ENCODE data around the gene HABP4. TPM values are rescaled to one million over a fixed set of nuclear protein-coding genes. Genes with fewer than 3 reads are reported as not detected.

Gene HABP4
- total and polyA plus RNA-seq, 2 donors from 2014 or later, result 20.9 to 37.5 TPM

GRCh38 chr9:96482476-96482875 is 32.5 kb downstream of the HABP4 start:
- no peak for FAIRE-seq
- no peak overlapping the region for H3K4me3 ChIP-seq (ENCODE audit: low read length in 3 of 3)
- TF ChIP-seq CTCF (IDR thresholded peaks at IDR 0.05; ENCODE audit: borderline replicate concordance, extremely low read depth, insufficient read depth), result no peak
- H3K4me1 ChIP-seq (ENCODE audit: control insufficient read depth in 2 of 3, insufficient read depth in 2 of 3, low read depth in 1 of 3, low read length in 3 of 3), result peaks cover 0 to 12% (median 2%) of the 10 kb centered on the region in 3 donors
- no peak overlapping the region for H3K9ac ChIP-seq (ENCODE audit: low read length in 3 of 3)
- no peak overlapping the region for H3K27ac ChIP-seq (ENCODE audit: low read depth in 2 of 2, low read length in 2 of 2)
- no peaks in the 10 kb centered on the region for H3K27me3 ChIP-seq (ENCODE audit: control insufficient read depth, insufficient read depth, low read length)
- DNase-seq, result no peak
- H3K9me3 ChIP-seq (ENCODE audit: control insufficient read depth in 2 of 3, insufficient read depth in 1 of 3, low read length in 3 of 3), result no peaks in the 10 kb centered on the region
- intact Hi-C loops (cut with DNase I), result no loop called here
- peaks cover 2 to 9% (median 4%) of the 10 kb centered on the region in 3 donors for H3K36me3 ChIP-seq (ENCODE audit: control insufficient read depth in 2 of 3, insufficient read depth in 3 of 3, low read length in 3 of 3)

GRCh38 chr9:96483197-96483596 is 33.2 kb downstream of the HABP4 start:
- intact Hi-C loops (cut with DNase I), result no loop called here
- Histone ChIP-seq H3K36me3 (ENCODE audit: control insufficient read depth in 2 of 3, insufficient read depth in 3 of 3, low read length in 3 of 3) (peaks cover 2 to 14% (median 4%) of the 10 kb centered on the region in 3 donors), H3K4me3 (ENCODE audit: low read length in 3 of 3) (no peak overlapping the region), H3K9ac (ENCODE audit: low read length in 3 of 3) (no peak overlapping the region), H3K9me3 (ENCODE audit: control insufficient read depth in 2 of 3, insufficient read depth in 1 of 3, low read length in 3 of 3) (no peaks in the 10 kb centered on the region), H3K27me3 (ENCODE audit: control insufficient read depth, insufficient read depth, low read length) (no peaks in the 10 kb centered on the region), H3K27ac (ENCODE audit: low read depth in 2 of 2, low read length in 2 of 2) (no peak overlapping the region), H3K4me1 (ENCODE audit: control insufficient read depth in 2 of 3, insufficient read depth in 2 of 3, low read depth in 1 of 3, low read length in 3 of 3) (peaks cover 0 to 19% (median 2%) of the 10 kb centered on the region in 3 donors)
- DNase-seq (no peak), FAIRE-seq (no peak)
- no peak for TF ChIP-seq CTCF (IDR thresholded peaks at IDR 0.05; ENCODE audit: borderline replicate concordance, extremely low read depth, insufficient read depth)

- FAIRE-seq (no peak), DNase-seq (no peak)
- Histone ChIP-seq H3K27me3 (ENCODE audit: control insufficient read depth, insufficient read depth, low read length) (no peaks in the 10 kb centered on the region), H3K36me3 (ENCODE audit: control insufficient read depth in 2 of 3, insufficient read depth in 3 of 3, low read length in 3 of 3) (peaks cover 4 to 20% (median 5%) of the 10 kb centered on the region in 3 donors), H3K4me3 (ENCODE audit: low read length in 3 of 3) (no peak overlapping the region), H3K4me1 (ENCODE audit: control insufficient read depth in 2 of 3, insufficient read depth in 2 of 3, low read depth in 1 of 3, low read length in 3 of 3) (peaks cover 0 to 20% (median 5%) of the 10 kb centered on the region in 3 donors), H3K9me3 (ENCODE audit: control insufficient read depth in 2 of 3, insufficient read depth in 1 of 3, low read length in 3 of 3) (no peaks in the 10 kb centered on the region), H3K9ac (ENCODE audit: low read length in 3 of 3) (no peak overlapping the region), H3K27ac (ENCODE audit: low read depth in 2 of 2, low read length in 2 of 2) (no peak overlapping the region)
- intact Hi-C loops (cut with DNase I), result no loop called here
- no peak for TF ChIP-seq CTCF (IDR thresholded peaks at IDR 0.05; ENCODE audit: borderline replicate concordance, extremely low read depth, insufficient read depth)
These were observed 33.9 kb downstream of the HABP4 start for GRCh38 chr9:96483733-96484390.

All from kidney (tissue), 14 donors.